ENCODE data around the gene NDST1. TPM values are rescaled to one million over a fixed set of nuclear protein-coding genes. Genes with fewer than 3 reads are reported as not detected.

The NDST1 gene
- total RNA-seq, 1 donor = 104 TPM

DNA sequence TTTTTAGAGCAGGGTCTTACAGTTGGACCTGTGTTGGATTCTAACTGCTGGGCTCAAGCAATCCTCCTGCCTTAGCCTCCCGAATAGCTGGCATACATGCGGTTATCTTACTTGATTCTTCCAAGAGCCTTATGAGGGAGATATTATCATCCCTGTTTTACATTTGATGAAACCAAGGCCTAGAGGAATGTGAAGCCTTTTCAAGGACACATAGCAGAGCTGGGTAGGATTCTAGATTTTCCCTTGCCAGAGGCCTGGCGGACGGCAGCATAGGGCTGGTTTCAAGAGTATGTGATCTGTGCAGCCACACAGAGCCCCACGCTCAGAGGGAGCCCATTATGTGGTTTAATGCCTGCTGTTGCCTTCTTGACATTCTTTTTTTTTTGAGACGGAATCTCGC is 24.2 kb downstream of the NDST1 start:
- H3K9me3 ChIP-seq (ENCODE audit: low read depth, low read length) = no peaks in the 10 kb centered on the region
- no peak overlapping the region for H2AFZ ChIP-seq (ENCODE audit: low read length)
- H3K79me2 ChIP-seq (ENCODE audit: insufficient read depth, low read length) = peaks cover 83% of the 10 kb centered on the region
- no peaks in the 10 kb centered on the region for H3K27me3 ChIP-seq (ENCODE audit: insufficient read depth, low read length)
- TF ChIP-seq, protein P1, sequence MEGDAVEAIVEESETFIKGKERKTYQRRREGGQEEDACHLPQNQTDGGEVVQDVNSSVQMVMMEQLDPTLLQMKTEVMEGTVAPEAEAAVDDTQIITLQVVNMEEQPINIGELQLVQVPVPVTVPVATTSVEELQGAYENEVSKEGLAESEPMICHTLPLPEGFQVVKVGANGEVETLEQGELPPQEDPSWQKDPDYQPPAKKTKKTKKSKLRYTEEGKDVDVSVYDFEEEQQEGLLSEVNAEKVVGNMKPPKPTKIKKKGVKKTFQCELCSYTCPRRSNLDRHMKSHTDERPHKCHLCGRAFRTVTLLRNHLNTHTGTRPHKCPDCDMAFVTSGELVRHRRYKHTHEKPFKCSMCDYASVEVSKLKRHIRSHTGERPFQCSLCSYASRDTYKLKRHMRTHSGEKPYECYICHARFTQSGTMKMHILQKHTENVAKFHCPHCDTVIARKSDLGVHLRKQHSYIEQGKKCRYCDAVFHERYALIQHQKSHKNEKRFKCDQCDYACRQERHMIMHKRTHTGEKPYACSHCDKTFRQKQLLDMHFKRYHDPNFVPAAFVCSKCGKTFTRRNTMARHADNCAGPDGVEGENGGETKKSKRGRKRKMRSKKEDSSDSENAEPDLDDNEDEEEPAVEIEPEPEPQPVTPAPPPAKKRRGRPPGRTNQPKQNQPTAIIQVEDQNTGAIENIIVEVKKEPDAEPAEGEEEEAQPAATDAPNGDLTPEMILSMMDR (IDR thresholded peaks at IDR 0.05; ENCODE audit: extremely low read depth, low read depth, low read length) = no peak
- no peak overlapping the region for H3K4me2 ChIP-seq (ENCODE audit: insufficient read depth, low read length)
- no peak for DNase-seq (ENCODE audit: insufficient read length, low spot score, missing footprints)
- H3K36me3 ChIP-seq (ENCODE audit: insufficient read depth, low read length) = peaks cover 78% of the 10 kb centered on the region
- H3K4me1 ChIP-seq (ENCODE audit: insufficient read depth, low read length) = peaks cover 3% of the 10 kb centered on the region
- H3K27ac ChIP-seq (ENCODE audit: low read depth, low read length) = no peak overlapping the region
- H4K20me1 ChIP-seq (ENCODE audit: insufficient read depth, low read length) = peaks cover 51% of the 10 kb centered on the region
- H3K4me3 ChIP-seq (ENCODE audit: insufficient read depth, low read length) = no peak overlapping the region

DNA sequence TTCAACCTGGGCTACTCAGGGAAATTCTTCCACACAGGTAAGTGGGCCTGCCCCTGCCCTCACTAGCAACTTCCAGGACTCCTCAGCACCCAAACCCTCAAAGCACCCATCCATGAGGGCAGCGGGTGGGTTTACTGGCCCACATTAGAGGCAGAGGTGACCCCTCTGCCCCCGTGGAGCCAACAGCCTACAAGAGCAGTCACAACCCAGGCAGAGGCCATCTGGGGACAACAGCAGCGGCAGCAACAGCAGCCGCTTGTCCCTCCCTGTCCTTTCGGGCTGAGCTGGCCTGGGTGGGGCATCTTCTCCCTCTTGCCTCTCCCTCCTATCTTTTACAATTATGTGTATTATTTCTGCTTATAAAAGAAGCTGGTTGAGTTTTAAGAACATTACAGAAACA is 25.1 kb downstream of the NDST1 start:
- Histone ChIP-seq H3K4me3 (ENCODE audit: insufficient read depth, low read length) (no peak overlapping the region), H3K27ac (ENCODE audit: low read depth, low read length) (no peak overlapping the region), H3K79me2 (ENCODE audit: insufficient read depth, low read length) (peaks cover 77% of the 10 kb centered on the region), H3K36me3 (ENCODE audit: insufficient read depth, low read length) (peaks cover 70% of the 10 kb centered on the region), H2AFZ (ENCODE audit: low read length) (no peak overlapping the region), H4K20me1 (ENCODE audit: insufficient read depth, low read length) (peaks cover 45% of the 10 kb centered on the region), H3K27me3 (ENCODE audit: insufficient read depth, low read length) (no peaks in the 10 kb centered on the region), H3K4me2 (ENCODE audit: insufficient read depth, low read length) (no peak overlapping the region), H3K9me3 (ENCODE audit: low read depth, low read length) (no peaks in the 10 kb centered on the region), H3K4me1 (ENCODE audit: insufficient read depth, low read length) (peaks cover 5% of the 10 kb centered on the region)
- TF ChIP-seq, protein P1 (IDR thresholded peaks at IDR 0.05; ENCODE audit: extremely low read depth, low read depth, low read length) = no peak
- DNase-seq (ENCODE audit: insufficient read length, low spot score, missing footprints) = no peak

DNA sequence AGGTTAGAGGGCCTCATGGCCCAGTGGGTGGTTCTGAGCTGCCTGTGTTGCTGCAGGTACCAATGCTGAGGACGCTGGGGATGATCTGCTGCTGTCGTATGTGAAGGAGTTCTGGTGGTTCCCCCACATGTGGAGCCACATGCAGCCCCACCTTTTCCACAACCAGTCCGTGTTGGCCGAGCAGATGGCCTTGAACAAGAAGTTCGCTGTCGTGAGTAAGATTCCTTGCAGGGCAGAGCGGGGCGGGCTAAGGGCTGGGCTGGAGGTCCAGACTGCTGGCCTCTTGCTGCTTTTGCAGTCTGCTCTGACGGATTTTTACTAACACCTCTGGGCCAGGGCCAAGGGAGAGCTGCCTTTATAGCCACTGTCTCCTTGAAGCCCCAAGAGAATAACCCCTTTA is 26.9 kb downstream of the NDST1 start:
- Histone ChIP-seq H3K4me1 (ENCODE audit: insufficient read depth, low read length) (peaks cover 13% of the 10 kb centered on the region), H3K79me2 (ENCODE audit: insufficient read depth, low read length) (peaks cover 73% of the 10 kb centered on the region), H3K36me3 (ENCODE audit: insufficient read depth, low read length) (peaks cover 74% of the 10 kb centered on the region), H4K20me1 (ENCODE audit: insufficient read depth, low read length) (peaks cover 45% of the 10 kb centered on the region), H3K4me2 (ENCODE audit: insufficient read depth, low read length) (no peak overlapping the region), H2AFZ (ENCODE audit: low read length) (no peak overlapping the region), H3K27ac (ENCODE audit: low read depth, low read length) (no peak overlapping the region), H3K4me3 (ENCODE audit: insufficient read depth, low read length) (no peak overlapping the region), H3K9me3 (ENCODE audit: low read depth, low read length) (no peaks in the 10 kb centered on the region), H3K27me3 (ENCODE audit: insufficient read depth, low read length) (no peaks in the 10 kb centered on the region)
- TF ChIP-seq, protein P1 (IDR thresholded peaks at IDR 0.05; ENCODE audit: extremely low read depth, low read depth, low read length) = no peak
- DNase-seq (ENCODE audit: insufficient read length, low spot score, missing footprints) = no peak

DNA sequence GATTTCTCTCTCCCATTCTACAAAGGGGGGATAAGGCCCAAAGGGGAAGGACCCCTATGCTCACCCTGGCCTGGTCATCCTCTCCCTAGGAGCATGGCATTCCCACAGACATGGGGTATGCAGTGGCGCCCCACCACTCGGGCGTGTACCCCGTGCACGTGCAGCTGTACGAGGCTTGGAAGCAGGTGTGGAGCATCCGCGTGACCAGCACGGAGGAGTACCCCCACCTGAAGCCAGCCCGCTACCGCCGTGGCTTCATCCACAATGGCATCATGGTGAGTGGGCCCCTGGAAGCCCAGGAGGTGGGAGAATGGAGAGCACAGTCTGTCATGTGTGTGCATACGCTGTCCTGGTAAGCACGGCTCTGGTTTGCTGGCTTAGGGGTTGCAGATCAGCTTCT is 27.7 kb downstream of the NDST1 start:
- H4K20me1 ChIP-seq (ENCODE audit: insufficient read depth, low read length) = peaks cover 42% of the 10 kb centered on the region
- peaks cover 69% of the 10 kb centered on the region for H3K79me2 ChIP-seq (ENCODE audit: insufficient read depth, low read length)
- H3K4me1 ChIP-seq (ENCODE audit: insufficient read depth, low read length) = peaks cover 19% of the 10 kb centered on the region
- no peak overlapping the region for H3K27ac ChIP-seq (ENCODE audit: low read depth, low read length)
- DNase-seq (ENCODE audit: insufficient read length, low spot score, missing footprints) = no peak
- H3K27me3 ChIP-seq (ENCODE audit: insufficient read depth, low read length) = no peaks in the 10 kb centered on the region
- H2AFZ ChIP-seq (ENCODE audit: low read length) = no peak overlapping the region
- H3K9me3 ChIP-seq (ENCODE audit: low read depth, low read length) = no peaks in the 10 kb centered on the region
- H3K4me3 ChIP-seq (ENCODE audit: insufficient read depth, low read length) = no peak overlapping the region
- H3K36me3 ChIP-seq (ENCODE audit: insufficient read depth, low read length) = peaks cover 76% of the 10 kb centered on the region
- TF ChIP-seq, protein P1 (IDR thresholded peaks at IDR 0.05; ENCODE audit: extremely low read depth, low read depth, low read length) = no peak
- no peak overlapping the region for H3K4me2 ChIP-seq (ENCODE audit: insufficient read depth, low read length)

Measured in osteoblast (primary cell).